OCI-LY1 (cell line): ENCODE results near the gene UQCR11.

Experiments
- CTCF ChIP-seq: fragments of 200-600 bp; sonication (generic), shearing (Covaris generic); IDR thresholded peaks from 2 replicates; pipeline ENCODE4 v1.5.1; 2017; ENCODE audit warnings: mild to moderate bottlenecking, antibody characterized with exemption, low read length, moderate library complexity, mixed read lengths
- EZH2 ChIP-seq: fragments of 200-600 bp; sonication (generic), shearing (Covaris generic); IDR thresholded peaks from 2 replicates; pipeline ENCODE4 v1.8.0; 2017; ENCODE audit warnings: borderline replicate concordance, mixed run types, mild to moderate bottlenecking, antibody characterized with exemption, low read length, moderate library complexity, mixed read lengths

GRCh38 chr19:1563251-1563650 lies 42.0 kb downstream of the UQCR11 start:
- no peak for TF ChIP-seq CTCF
- TF ChIP-seq EZH2: no peak
